Amniotic stem cell (primary cell): ENCODE measurements around the gene DGKH.
A peak's percentile ranks its signal among the peaks of the same experiment; 100 is the strongest.
"Not testable (repeated sequence)": the region's sequence is repeated elsewhere in the genome, so short reads cannot be mapped to it uniquely, and the experiment has no call there.

Experiments used
- DNase-seq: peaks from one replicate; lab custom pipeline; 2025; lab: John Stamatoyannopoulos, UW

The DGKH gene

DNA sequence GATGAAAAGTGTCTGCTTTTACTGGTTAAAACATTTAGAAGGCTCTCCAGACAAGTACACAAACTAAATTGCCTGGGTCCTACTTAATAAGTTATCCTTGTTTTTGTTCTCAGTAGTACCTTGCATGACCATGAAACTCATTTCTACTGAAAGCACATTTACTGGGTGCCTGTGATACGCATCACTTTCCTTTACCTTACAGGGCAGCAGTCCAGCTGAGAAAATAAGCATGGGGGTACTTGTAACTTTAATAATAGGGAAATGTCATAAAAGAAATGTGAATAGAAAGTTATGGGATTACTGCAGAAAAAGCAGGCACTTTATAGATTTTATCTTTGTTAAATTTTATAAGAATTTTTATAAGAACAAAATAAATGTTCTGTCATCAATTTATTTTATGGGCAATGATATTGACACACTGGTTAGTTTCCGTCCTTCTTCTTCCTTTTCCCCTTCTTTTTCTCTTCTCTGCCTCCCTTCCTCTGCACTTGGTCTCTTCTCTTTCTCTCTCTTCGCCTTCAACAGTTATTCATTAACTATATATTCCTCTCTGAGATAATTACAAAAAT, 116.2 kb downstream of the DGKH start:
- no peak for DNase-seq

DNA sequence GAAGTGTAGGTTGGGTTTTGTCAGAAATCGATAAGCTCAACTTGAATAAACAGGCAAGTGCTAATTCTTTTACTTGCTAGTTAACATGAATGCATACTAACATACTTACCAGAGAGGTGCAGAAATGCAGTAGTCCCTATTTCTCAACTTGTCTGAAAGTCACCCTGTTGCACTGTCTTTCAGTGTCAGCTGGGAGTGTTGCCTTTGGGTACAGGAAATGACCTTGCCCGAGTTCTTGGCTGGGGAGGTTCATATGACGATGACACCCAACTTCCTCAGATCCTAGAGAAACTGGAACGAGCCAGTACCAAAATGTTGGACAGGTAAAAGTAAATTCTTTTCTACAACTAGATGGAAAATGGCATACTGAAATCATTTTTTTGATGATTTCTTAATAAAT, 120.0 kb downstream of the DGKH start:
- no peak for DNase-seq

DNA sequence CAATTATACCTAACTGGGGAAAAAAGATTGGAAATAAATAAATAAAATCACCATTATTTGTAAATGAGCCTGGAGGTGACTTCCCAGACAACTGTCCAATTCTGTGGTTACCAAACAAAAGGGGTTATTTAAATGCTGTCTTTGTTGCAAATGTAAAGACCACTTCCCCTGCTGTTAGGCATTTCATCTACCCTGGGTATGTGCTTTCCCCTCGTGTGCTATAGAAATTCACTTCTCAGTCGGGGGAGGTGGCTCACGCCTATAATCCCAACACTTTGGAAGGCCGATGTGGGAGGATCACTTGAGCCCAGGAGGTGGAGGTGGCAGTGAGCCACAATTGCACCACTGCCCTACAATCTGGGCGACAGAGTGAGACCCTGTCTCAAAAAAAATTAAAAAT, 121.6 kb downstream of the DGKH start:
- DNase-seq: no peak

DNA sequence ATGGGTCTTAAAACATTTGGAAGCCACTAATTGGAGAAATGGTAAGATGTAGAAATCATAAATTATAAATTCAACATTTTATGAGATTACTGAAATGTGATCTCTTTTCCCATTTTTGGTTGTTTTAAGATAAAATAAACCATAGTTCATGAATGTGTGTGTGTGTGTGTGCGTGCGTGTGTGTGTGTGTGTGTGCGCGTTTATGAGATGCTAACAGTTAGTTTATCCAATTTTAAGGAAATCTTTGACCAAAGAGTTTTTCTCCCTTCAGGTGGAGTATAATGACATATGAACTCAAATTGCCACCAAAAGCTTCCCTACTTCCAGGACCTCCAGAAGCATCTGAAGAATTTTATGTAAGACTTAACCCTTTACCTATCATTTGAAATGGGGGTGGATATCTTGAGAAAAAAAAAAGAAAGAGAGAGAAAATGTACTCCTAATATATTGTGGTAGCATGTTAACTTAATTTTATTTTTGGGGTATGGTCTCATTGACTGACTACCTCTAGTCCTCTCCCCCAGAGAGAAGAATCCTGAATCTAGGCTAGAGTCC, 125.4 kb downstream of the DGKH start:
- no peak for DNase-seq

DNA sequence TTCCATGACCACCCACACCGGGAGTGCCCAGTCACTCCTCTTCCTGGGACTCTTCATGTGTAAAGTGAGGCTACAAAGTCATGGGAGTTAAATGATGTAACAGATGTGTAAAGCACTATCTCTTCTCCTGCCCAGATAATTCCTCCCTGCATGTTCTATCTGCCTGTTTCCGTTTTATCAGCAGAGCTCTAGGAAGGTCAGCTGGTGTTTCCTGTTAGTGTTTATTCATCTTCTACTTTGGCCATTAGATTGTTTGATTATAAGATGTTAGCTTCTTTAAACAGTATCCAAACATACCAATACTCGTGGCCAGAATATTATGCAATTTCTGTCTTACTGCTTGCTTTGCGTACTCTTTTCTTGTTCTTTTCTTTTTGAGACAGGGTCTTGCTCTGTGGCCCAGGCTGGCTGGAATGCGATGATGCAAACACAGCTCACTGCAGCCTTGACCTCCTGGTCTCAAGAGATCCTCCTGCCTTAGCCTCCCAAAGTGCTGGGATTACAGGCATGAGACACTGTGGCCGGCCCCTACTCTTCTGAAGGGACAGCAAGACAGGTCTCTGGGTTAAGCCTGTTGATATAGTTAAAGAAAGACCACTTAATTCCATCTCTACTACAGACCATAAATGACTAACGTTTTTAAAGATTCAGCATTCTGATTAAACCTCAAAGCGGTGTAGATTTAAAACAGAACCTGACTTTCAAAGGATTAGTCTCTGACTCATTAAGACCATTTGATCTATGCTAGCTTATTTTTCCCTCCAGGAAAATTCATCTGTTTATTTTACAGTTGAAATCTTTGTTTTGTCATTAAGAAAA, 126.1 kb downstream of the DGKH start:
- DNase-seq: peak; percentile 4

DNA sequence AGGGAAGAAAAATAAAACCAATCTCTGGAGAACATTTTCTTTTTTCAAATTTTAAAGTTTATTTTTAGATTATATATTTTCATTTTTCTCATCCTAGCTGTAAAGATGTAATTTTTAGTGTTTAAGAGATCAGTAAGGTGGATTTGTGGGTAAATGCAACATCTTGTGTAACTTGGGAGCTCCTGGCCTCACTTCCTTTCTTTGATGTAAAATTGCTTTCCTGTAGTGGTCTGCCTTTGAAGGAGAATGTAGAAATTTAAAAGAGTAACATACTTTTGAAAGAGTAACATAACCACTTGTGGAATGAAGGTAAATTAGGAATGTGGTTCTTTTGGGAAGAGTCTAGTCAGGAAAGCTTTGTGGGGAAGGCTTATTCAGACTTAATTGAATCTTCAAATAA, 127.8 kb downstream of the DGKH start:
- DNase-seq: no peak

DNA sequence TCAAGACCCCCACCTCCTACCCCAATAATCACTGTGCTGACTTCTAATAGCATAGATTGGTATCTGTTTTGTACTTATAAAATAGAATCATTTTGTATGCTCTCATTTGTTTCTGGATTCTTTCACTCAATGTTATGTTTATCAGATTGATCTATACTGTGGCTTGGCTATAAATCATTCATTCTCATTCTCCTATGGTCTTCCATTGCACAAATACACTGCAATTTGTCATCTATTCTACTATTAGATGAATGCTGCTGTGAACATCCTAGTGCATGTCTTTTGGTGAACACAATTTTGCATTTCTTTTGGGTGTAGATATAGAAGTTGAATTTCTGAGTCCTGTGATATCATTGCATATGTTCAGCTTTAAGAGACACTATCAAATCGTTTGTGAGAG, 128.7 kb downstream of the DGKH start:
- DNase-seq: no peak

DNA sequence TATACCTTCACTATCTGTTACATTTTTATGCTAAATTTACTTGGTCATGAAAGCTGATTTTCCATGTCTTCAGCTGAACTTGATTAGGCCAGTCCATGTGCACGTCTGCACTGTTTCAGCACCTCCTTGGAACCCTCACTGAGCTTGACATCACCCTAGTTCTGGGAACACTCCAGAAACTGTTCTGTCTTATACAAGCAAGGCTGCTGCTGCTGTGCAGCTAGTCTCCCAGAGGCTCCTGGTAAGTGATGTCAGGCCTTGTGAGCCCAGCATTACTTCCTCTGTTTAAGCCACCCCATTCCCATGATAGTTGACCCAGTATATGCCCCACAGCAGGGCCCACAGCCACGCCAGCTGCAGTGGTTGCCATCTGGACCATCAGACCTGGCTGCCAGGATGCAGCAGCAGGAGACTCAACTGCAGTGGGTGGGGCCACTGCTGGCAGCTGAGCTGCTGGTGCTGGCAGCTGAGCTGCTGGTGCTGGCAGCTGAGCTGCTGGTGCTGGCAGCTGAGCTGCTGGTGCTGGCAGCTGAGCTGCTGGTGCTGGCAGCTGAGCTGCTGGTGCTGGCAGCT, 133.0 kb downstream of the DGKH start:
- DNase-seq: no peak

DNA sequence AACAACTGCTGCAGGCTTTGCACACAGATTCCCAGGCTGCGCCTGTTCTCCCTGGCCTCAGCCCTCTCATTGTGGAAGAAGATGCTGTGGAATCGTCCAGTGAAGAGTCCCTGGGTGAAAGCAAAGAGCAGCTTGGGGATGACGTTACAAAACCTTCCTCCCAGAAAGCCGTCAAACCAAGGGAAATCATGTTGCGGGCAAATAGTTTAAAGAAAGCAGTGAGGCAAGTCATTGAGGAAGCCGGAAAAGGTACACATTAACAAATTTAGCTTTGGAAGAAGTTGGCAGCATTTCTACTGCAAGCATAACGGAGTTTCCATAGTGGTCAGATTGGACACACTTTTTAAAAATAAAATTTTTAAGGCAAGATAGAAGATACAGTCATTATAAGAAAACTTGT, 140.6 kb downstream of the DGKH start:
- no peak for DNase-seq

DNA sequence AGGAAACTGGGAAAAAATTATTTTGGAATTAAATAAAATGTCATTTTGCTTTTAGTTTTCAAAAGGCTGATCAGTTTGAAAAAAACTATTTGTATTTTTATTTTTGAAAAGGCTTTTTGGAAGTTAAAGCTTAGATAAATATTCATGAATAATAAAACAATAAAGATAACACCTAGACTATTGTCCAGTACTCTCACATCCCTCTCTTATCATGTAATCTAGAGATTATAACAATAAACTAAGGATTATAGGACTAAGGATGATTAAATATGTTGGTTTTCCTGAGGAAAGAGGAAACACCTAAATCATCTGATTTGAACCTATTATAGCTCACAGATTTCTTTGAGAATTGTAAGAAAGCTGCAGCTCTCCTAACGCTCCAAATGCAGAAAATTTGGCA, 142.1 kb downstream of the DGKH start:
- DNase-seq: no peak

DNA sequence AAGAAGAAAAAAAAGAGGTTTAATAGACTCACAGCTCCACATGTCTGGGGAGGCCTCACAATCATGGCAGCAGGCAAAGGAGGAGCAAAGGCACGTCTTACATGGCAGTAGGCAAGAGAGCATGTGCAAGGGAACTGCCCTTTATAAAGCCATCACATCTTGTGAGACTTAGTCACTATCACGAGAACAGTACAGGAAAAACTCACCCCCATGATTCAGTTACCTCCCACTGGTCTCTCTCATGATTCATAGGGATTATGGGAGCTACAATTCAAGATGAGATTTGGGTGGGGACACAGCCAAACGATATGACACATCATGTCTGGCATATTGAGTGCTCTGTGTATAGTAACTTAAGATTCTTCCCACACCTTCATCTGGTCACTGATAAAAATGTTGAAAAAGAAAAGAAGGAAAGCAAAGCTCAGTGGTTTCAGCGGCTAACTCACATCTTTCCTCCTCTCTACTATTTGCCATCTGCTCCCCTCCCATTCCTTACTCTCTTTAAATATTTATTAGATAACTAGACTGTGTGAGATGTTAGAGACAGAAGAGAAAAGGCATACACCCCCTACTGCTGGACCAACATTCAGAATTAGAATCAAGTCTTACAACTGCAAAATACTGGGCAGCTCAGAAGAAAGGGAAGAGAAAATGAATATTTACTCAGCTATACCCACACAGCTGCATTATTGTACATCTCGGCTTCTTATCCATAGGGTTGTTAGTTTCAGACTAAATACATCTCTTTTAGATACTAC, 163.4 kb downstream of the DGKH start:
- no peak for DNase-seq

DNA sequence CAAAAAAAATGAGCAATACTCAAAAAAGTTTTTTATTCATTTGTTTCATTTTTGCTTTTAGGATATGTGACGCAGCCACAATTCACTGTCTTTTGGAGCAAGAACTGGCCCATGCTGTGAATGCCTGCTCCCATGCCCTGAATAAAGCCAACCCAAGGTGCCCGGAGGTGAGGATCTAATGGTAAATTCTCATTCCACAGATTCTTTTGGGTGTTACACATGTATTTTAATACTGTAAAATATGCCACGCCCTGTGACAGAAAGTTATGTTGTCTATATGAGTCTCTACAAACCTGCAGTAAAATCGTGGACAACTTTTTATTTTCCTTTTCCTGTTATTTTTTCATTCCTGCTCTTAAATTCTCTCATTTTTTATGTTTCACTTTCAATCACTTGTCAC, 166.0 kb downstream of the DGKH start:
- no peak for DNase-seq

DNA sequence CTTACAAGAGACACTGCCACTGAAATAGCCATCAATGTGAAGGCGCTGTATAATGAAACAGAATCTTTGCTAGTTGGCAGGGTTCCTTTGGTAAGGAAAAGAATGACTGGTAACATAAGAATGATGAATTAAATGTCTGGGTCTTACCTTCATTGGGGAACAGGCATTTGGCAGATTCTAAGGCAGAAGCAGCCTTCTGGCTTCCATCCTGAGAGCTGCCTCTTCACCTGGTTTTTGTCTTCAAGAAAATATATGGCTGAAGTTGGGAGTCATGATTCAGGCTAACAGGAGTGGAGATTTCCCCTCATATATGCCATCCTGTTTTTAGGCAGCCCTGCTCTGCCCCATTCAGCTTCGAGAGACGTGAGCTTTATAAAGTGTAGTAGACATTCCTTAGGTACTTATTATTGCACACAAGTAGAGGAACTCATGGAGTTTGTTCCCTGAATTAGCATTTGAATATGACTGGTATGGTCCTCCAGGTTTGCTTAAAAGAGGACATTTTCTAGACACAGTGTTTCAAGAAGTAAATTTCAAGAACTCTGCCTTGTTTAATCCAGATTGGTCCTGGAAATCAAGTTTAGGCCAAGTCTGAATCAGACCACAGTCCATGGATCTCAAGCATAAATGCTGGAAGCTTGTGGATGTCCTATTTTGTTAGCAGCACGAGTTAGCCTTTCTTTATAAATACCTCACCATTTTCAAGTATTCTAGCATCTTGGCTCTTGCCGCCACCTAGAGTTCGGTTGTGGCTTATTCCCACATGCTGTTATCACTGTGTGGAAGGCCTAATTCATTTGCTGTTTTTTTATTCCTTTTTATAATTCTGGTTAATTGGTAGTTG, 167.4 kb downstream of the DGKH start:
- DNase-seq: peak; percentile 18

DNA sequence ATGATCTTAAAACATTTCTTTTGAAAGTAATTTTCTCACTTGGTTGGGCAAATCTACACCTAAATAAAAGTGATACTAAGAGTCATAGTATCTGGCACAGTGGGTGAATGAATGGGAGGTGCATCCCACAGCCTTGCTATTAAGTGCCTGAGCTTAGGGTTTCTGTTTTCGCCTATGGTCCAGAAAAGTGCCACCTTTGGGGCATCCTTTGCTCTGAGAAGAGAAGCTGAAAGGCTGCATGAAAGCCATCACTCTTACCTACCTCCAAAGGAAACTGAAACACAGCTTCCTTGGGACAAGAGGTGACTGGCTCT, 167.9 kb downstream of the DGKH start:
- no peak for DNase-seq

DNA sequence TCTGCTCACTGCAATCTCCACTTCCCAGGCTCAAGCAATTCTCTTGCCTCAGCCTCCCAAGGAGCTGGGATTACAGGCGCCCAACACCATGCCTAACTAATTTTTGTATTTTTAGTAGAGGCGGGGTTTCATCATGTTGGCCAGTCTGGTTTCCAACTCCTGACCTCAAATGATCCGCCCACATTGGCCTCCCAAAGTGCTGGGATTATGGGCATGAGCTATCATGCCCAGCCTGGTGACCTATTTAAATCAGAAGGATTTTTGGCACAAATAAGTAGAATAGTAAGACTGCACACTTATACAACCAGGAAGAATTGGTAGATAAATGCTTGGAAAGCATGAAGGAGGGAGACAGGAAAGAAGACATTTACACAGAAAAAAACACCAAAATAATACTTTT, 170.1 kb downstream of the DGKH start:
- DNase-seq: no peak

DNA sequence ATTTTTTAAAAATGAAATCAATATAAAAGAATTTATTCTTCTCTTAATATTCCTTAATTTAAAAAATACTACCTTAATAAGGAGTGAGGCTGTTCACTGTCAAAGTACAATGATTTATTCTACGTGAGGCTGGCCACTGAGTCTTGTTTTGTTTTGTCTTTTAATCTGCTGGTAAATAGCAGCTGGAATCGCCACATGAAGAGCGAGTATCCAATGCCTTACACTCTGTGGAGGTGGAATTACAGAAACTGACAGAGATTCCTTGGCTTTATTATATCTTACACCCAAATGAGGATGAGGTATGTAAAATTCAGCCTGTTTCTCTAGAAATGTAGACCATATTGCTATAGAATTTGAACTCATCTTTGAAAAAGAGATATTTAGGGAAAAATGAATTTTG, 170.6 kb downstream of the DGKH start:
- DNase-seq: no peak

DNA sequence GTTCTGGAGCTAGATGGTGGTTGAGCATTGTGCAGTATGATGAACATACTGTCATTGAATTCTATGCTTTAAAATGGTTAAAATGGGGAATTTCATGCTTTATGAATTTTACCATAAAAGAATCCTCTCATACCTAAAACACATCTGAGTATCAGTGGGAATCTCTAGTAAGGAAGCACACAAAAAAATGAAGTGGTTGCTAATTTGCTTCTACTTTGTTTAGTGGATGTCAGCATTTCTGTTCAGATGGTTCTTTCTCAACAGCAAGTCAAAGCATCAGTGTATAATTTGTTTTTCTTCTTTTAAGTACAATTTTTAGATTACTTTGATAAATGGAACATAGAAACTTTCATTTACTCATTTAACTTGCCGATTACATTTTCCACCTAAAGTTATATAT, 171.4 kb downstream of the DGKH start:
- DNase-seq: no peak

DNA sequence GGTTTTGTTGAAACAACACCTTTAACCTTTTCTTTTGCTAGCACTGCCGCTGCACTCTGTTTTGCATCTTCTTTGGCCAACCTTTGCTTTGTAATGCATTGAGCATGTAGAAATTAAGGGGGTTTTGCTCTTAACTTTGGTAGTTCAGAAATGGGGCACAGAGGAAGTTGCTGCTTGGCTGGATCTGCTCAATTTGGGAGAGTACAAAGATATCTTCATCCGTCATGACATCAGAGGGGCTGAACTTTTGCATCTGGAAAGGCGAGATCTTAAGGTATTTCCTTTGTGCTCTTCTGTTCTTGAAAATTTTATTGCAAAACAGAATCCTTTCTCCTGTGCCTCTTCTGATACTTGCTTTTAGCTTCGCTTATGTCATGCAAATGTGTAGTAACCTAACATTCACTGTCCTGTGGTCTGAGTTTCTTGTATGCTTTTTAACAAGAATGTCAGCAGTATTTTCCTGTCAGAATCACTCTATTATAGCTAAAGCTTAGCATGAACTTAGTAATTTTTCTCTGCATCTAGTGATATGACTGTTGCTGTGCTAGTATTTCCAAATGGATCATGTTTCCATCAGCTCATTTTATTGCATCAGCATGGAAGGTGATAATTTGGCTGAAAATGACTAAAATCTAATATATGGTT, 172.8 kb downstream of the DGKH start:
- no peak for DNase-seq

DNA sequence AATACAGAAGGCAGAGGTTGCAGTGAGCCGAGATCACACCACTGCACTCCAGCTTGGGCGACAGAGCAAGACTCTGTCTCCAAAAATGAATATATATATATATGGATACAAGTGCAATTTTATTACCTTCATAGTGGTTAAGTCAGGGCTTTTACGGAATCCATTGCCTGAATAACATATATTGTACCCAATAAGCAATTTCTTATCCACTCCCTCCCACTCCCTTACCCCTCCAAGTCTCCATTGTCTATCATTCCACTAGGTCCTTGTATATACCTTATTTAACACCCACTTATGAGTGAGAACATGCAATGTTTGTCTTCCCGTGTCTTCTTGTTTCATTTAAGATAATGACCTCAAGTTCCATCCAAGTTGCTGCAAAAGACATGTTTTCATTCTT, 175.2 kb downstream of the DGKH start:
- no peak for DNase-seq

DNA sequence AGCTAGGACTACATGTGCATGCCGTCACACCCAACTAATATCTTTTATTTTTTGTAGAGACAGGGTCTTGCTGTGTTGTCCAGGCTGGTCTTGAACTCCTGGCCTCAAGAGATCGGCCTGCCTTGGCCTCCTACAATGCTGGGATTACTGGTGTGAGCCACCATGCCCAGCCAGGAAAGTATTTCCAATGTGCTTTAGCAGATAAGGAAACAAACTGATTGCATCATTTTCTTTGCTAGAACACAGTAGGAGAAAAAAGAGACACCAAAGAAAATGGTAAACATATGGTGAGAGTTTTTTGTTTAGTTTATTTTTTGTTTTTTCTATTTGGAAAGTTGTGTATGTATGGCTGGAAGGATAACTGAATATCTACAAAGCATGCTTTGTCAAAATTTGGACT, 176.6 kb downstream of the DGKH start:
- DNase-seq: no peak

DNA sequence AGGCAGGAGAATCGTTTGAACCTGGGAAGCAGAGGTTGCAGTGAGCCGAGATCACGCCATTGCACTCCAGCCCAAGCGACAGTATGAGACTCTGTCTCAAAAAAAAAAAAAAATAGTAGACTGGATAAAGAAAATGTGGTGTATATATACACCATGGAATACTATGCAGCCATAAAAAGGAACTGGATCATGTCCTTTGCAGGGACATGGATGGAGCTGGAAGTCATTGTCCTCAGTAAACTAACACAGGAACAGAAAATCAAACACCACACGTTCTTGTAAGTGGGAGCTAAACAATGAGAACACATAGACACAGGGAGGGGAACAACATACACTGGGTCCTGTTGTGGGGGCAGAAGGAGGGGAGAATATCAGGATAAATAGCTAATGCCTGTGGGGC, 178.3 kb downstream of the DGKH start:
- not testable (repeated sequence) for DNase-seq
